ENCODE results near the gene MYO7B.

- TF ChIP-seq POLR2A (IDR thresholded peaks at IDR 0.05): no peak
- no peak for TF ChIP-seq CTCF (IDR thresholded peaks at IDR 0.05 in 4 of 5, conservative IDR thresholded peaks at IDR 0.05 in 1 of 5)
These were observed 74.3 kb downstream of the MYO7B start for GRCh38 chr2:127609818-127610217.
